Effector memory CD4-positive, alpha-beta T cell (primary cell): ENCODE measurements around the gene SAPCD2.

Source experiments
- DNase-seq, 3 donors: peaks; one replicate each; pipeline ENCODE4 v3.0.0-alpha.2; 2020
- H3K27ac ChIP-seq: 2 replicates; pipeline ENCODE4 v1.7.0; 2013; ENCODE audit warnings: mild to moderate bottlenecking, low read length, moderate library complexity; ENCODE audit not compliant: insufficient read depth, poor library complexity, severe bottlenecking
- H3K27me3 ChIP-seq: replicated peaks from 2 replicates; pipeline ENCODE4 v1.7.0; 2013; ENCODE audit warnings: mild to moderate bottlenecking, low read length; ENCODE audit not compliant: insufficient read depth, control insufficient read depth, poor library complexity, severe bottlenecking
- H3K36me3 ChIP-seq: 2 replicates; pipeline ENCODE4 v1.7.0; 2013; ENCODE audit warnings: mild to moderate bottlenecking, low read length, moderate library complexity; ENCODE audit not compliant: control insufficient read depth, insufficient read depth
- H3K4me1 ChIP-seq: 2 replicates; pipeline ENCODE4 v1.7.0; 2013; ENCODE audit warnings: low read length, mild to moderate bottlenecking; ENCODE audit not compliant: control insufficient read depth, insufficient read depth, poor library complexity, severe bottlenecking
- H3K4me3 ChIP-seq: 2 replicates; pipeline ENCODE4 v1.7.0; 2013; ENCODE audit warnings: low read length, low read depth, mild to moderate bottlenecking; ENCODE audit not compliant: insufficient read depth, poor library complexity, severe bottlenecking
- H3K9me3 ChIP-seq: 2 replicates; pipeline ENCODE4 v1.7.0; 2013; ENCODE audit warnings: mild to moderate bottlenecking, low read length, moderate library complexity; ENCODE audit not compliant: control insufficient read depth

The SAPCD2 gene

DNA sequence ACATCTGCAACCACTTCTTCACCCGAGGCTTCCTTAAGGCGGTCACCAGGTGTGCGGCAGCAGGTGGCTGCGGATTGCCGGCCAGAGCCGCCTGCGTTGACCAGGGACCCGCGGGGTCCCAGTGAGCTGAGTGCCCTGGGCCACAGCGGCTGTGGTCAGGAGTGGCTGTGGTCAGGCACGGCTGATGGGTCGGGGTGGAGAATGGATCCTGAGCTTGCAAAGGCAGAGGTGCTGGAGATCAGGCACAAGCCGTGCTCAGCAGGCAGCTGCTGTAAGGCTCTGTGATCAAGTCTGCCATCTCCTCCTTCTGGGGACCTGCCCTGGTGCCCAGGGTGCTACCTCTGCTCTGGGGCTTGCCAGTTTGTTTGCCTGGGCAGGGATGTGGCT, 9.0 kb upstream of the SAPCD2 start:
- H3K27me3 ChIP-seq, result no peaks in the 10 kb centered on the region
- peaks cover 11% of the 10 kb centered on the region for H3K4me1 ChIP-seq
- no peaks in the 10 kb centered on the region for H3K9me3 ChIP-seq
- no peak overlapping the region for H3K4me3 ChIP-seq
- peaks cover 7% of the 10 kb centered on the region for H3K36me3 ChIP-seq
- H3K27ac ChIP-seq, result no peak overlapping the region
- no peak for DNase-seq

GRCh38 chr9:137078701-137079400, 8.5 kb upstream of the SAPCD2 start:
- H3K4me3 ChIP-seq, result no peak overlapping the region
- no peaks in the 10 kb centered on the region for H3K9me3 ChIP-seq
- H3K4me1 ChIP-seq, result peaks cover 11% of the 10 kb centered on the region
- no peak for DNase-seq
- peaks cover 7% of the 10 kb centered on the region for H3K36me3 ChIP-seq
- H3K27me3 ChIP-seq, result no peaks in the 10 kb centered on the region
- no peak overlapping the region for H3K27ac ChIP-seq

GRCh38 chr9:137077758-137078693, 7.7 kb upstream of the SAPCD2 start:
- no peaks in the 10 kb centered on the region for H3K27me3 ChIP-seq
- no peaks in the 10 kb centered on the region for H3K9me3 ChIP-seq
- H3K36me3 ChIP-seq, result peaks cover 7% of the 10 kb centered on the region
- peak overlapping the region; percentile 48 for H3K27ac ChIP-seq
- peak in 1 of 3 donors; percentile 23 for DNase-seq
- peaks cover 11% of the 10 kb centered on the region for H3K4me1 ChIP-seq
- H3K4me3 ChIP-seq, result peak overlapping the region; percentile 55

GRCh38 chr9:137077010-137077747, 6.8 kb upstream of the SAPCD2 start, which contains the start of gene UAP1L1:
UAP1L1 (plus strand) TSS chr9:137077517; CDS start chr9:137077533, 16 bp downstream.
- Histone ChIP-seq H3K27me3 (no peaks in the 10 kb centered on the region), H3K27ac (peak within 1 kb of the TSS; percentile 48), H3K4me1 (peaks cover 11% of the 10 kb centered on the region), H3K9me3 (no peaks in the 10 kb centered on the region), H3K36me3 (peaks cover 4% of the 10 kb centered on the region), H3K4me3 (peak within 1 kb of the TSS; percentile 55)
- peak; percentile 37 to 63 (median 53) for DNase-seq

DNA sequence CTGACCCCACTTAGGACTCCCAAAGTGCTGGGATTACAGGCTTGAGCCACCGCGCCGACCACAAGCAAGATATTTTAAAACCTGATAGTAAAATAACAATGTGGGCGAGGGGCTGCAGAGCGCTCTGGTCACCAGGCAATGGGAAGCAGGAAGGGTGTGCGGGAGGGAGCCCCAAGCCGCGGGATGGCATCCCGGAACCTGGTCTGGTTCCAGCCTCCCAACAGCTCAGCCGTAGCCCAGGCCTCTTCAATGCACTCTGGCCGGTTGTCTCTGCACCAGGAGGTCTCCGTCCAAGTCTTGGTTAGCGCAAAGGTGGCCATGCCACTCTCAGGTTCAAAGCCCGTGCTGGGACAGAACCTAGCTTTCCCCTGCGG, 6.3 kb upstream of the SAPCD2 start:
- H3K27me3 ChIP-seq, result no peaks in the 10 kb centered on the region
- H3K36me3 ChIP-seq, result peaks cover 4% of the 10 kb centered on the region
- peaks cover 11% of the 10 kb centered on the region for H3K4me1 ChIP-seq
- DNase-seq, result no peak
- no peaks in the 10 kb centered on the region for H3K9me3 ChIP-seq
- no peak overlapping the region for H3K4me3 ChIP-seq
- no peak overlapping the region for H3K27ac ChIP-seq

DNA sequence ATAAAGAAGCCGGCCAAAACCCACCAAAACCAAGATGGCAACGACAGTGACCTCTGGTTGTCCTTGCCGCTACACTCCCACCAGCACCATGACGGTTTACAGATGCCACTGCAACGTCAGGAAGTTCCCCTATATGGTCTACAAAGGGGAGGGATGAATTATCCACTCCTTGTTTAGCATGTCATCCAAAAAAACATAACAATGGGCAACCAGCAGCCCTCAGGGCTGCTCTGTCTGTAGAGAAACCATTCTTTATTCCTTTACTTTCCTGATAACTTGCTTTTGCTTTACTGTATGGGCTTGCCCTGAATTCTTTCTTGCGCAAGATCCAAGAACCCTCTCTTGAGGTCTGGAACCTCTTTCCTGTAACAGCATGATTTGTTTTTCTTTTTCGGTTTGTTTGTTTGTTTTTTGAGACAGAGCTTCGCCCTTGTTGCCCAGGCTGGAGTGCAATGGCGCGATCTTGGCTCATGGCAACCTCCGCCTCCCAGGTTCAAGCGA, 5.0 kb upstream of the SAPCD2 start:
- no peak overlapping the region for H3K27ac ChIP-seq
- DNase-seq, result no peak
- H3K27me3 ChIP-seq, result no peaks in the 10 kb centered on the region
- H3K36me3 ChIP-seq, result peaks cover 2% of the 10 kb centered on the region
- H3K4me3 ChIP-seq, result no peak overlapping the region
- H3K9me3 ChIP-seq, result no peaks in the 10 kb centered on the region
- H3K4me1 ChIP-seq, result peaks cover 19% of the 10 kb centered on the region

DNA sequence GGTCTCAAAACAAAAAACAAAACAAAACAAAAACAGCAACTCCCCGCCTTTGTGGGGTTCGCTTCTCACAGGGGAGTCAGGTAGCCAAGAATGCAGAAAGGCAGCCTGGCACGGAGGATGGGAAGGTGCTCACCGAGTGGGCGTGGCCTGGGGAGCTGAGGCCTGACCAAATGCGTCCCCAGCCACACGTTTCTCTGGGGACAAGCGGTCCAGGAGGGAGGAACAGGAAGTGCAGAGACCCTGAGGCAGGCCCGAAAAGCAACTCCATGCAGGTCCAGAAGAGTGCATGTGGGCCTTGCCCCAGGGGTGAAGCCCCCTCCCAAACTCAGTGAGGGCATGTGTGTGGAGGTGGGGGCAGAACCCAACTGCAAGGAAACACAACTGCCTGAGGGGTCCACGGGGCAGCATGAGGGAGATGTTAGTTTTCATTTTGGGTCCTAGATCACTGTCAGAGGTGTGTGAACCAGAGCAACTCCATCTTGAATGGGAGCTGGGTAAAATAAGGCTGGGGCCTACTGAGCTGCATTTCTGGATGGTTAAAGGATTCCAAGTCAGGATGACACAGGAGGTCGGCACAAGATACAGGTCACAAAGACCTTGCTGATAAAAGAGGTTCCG, 4.4 kb upstream of the SAPCD2 start:
- Histone ChIP-seq H3K27me3 (no peaks in the 10 kb centered on the region), H3K27ac (no peak overlapping the region), H3K9me3 (no peaks in the 10 kb centered on the region), H3K4me1 (peaks cover 19% of the 10 kb centered on the region), H3K4me3 (no peak overlapping the region), H3K36me3 (no peaks in the 10 kb centered on the region)
- no peak for DNase-seq

DNA sequence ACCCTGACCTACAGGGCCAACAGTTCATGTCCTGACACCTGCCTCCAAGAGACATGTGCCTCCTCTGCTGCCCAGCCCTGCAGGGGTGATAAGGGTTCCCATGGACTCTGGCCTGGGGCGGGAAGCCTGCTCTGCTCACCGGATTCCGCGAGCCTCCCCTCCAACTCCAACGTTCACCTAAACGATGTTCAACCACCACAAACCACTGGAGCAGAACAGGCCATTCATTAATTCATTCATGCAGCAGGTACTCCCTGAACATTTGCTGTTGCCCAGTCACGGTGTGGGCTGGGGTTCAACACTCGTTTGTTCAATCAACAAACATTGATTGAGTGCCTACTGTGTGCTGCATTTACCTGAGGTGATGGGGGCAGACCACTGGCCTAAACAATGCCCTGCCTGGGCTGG, 3.6 kb upstream of the SAPCD2 start:
- Histone ChIP-seq H3K4me1 (peaks cover 23% of the 10 kb centered on the region), H3K27me3 (no peaks in the 10 kb centered on the region), H3K4me3 (no peak overlapping the region)

GRCh38 chr9:137071282-137071681, 925 bp upstream of the SAPCD2 start:
- H3K36me3 ChIP-seq, result no peaks in the 10 kb centered on the region
- H3K27me3 ChIP-seq, result no peaks in the 10 kb centered on the region
- no peak overlapping the region for H3K4me3 ChIP-seq
- H3K27ac ChIP-seq, result no peak overlapping the region
- H3K4me1 ChIP-seq, result peaks cover 12% of the 10 kb centered on the region
- no peak for DNase-seq
- H3K9me3 ChIP-seq, result no peaks in the 10 kb centered on the region

More for the DNA sequence above, 3.6 kb upstream of the SAPCD2 start:
- Histone ChIP-seq H3K27ac (no peak overlapping the region), H3K36me3 (no peaks in the 10 kb centered on the region), H3K9me3 (no peaks in the 10 kb centered on the region)
- no peak for DNase-seq
